Stimulated activated CD4-positive, alpha-beta T cell treated with anti-CD3 and anti-CD28 coated beads, TNF-alpha, amount 100 ng/mL, for 24 hours (primary cell): ENCODE data around the gene SERPINB7.
"Not testable (repeated sequence)": the region's sequence is repeated elsewhere in the genome, so short reads cannot be mapped to it uniquely, and the experiment has no call there.

Source experiments
- DNase-seq, 3 experiments: peaks; one replicate each; pipeline ENCODE4 v3.0.0-alpha.2; 2020; ENCODE audit warnings: low read depth in 3 of 3

SERPINB7 gene, protein sequence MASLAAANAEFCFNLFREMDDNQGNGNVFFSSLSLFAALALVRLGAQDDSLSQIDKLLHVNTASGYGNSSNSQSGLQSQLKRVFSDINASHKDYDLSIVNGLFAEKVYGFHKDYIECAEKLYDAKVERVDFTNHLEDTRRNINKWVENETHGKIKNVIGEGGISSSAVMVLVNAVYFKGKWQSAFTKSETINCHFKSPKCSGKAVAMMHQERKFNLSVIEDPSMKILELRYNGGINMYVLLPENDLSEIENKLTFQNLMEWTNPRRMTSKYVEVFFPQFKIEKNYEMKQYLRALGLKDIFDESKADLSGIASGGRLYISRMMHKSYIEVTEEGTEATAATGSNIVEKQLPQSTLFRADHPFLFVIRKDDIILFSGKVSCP

GRCh38 chr18:63775166-63775730 lies at the start of gene SERPINB7:
TSS of gene SERPINB7 (plus strand) at chr18:63775418. CDS start at chr18:63782373, 6,955 bp downstream.
- DNase-seq = no peak

DNA sequence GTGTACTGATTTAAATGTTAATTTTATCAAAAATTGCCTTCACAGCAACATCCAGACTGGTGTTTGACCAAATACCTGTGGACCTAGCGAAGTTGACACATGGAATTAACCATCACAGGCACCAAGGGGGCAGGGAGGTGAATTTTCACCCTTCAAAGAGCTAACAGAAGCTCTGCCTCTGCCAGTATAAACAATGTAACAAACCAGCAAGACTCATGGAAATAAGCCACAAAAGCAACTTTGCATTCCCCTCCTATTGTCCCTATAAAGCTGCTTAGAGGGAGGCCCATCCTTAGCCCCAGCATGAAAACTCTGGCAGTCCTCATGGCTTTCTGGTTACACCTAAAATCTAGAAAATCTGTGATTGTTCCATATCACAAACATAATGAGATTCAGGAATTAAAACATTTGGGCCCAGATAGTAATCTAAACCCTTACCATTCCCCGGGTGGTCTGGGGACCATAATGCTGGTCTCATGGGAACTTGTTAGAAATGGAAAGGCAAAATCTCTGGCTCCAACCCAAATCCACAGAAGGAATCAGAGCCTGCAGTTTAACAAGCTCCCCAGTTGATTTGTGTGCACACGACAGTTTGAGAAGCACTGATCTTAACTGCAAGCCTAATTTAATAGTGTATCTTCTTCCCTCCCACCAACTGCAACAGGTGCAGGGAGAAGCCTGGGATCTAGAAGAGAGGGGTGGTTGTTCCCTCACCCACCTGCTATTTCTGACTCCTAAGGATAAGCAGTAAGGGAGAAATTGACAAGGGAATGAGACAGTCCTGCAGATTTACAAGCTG lies 49.3 kb upstream of the SERPINB7 start:
- no peak for DNase-seq

DNA sequence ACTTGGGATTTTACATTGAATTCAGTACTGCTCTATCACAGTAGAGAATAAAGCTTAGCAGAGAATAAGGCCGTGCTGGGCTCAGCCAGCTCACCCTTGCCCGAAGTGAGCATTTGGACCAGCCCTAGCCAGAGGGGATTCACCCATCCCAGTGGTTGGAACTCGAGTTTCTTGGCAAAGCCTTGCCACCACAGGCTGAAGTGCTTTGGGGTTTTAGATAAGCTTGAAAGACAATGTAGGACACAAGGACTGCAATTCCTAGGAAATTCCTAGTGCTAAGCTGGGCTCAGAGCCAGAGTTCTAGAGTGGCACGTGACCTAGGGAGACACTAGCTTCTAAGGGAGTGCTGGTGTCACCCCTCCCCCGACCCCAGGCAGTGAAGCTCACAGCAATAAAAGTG lies 44.4 kb upstream of the SERPINB7 start:
- DNase-seq = no peak

- no peak for DNase-seq
These were observed 44.0 kb upstream of the SERPINB7 start for GRCh38 chr18:63731215-63731614.

DNA sequence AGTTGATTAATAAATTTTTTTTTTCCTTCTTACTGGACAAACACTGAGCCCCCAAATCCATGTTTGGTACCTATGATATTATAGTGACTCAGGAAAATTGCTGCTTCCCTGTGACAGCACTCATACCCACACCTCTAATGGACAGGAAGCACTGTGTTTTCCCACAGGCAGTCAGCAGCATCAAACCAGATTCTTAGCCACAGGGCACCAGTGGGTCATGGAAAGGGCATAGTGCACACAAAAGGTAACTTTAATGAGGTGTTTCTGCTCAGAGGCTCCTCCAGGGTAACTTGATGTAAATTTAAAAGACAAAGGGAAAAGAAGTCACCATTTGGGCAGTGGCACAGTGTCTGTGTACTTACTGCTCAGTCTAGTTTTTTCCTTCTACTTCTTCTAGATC lies 38.3 kb upstream of the SERPINB7 start:
- no peak for DNase-seq

- no peak for DNase-seq
These were observed 33.4 kb upstream of the SERPINB7 start for GRCh38 chr18:63741769-63742168.

DNA sequence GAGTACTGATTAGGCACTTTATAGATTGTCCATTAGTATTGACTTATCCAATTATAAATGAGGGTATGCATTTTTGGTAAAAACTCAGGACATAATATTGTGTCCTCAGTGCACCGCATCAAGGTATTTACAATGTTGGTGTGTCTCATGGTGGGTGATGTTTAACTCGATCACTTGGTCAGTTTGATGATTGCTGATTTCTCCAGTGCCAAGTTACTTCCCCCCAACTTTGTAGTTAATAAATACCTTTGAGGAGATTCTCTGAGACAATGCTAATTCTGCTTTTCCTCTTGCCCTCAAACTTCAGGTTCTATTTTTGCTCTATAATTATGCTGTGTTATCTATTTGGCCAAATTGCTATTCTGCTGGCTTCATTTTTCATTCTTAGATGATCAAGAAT lies 28.2 kb upstream of the SERPINB7 start:
- no peak for DNase-seq

DNA sequence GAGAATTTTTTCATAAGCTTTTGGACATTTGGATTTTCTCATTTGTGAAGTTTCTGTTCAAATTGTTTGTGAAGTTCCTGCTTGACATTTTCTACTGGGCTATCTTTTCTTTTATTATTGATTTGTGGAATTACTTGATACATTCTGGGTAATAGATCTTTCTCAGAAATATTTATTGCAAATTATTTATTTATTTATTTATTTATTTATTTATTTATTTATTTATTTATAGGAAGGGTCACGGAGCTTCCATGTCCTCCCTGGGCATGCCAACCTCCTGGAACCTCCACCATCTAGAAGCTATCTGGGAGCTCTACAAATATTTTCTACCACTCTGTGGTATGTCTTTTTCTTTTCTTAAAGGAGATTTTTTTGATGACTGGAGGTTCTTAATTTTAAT lies 25.7 kb upstream of the SERPINB7 start:
- DNase-seq = no peak

GRCh38 chr18:63752636-63753035 lies 22.6 kb upstream of the SERPINB7 start:
- DNase-seq = no peak

DNA sequence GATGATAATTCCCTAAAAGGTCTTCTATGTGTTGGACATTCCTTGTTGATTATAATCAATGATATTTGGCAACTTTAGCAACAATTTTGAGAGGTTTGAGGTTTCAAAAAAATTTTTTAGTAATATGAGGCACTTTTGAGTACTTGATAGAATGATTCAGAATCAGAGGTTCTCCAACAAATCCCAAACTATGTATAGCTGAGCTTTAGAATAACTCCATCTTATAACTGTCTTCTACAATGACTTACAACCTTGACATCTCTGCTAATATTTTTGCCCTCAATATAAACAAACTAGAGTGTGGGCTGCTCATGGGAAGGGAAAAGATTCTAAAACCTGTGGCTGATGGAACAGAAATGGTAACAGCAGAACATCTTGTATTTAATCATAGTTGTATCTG lies 21.5 kb upstream of the SERPINB7 start:
- no peak for DNase-seq

GRCh38 chr18:63757541-63757940 lies 17.7 kb upstream of the SERPINB7 start:
- DNase-seq = no peak

DNA sequence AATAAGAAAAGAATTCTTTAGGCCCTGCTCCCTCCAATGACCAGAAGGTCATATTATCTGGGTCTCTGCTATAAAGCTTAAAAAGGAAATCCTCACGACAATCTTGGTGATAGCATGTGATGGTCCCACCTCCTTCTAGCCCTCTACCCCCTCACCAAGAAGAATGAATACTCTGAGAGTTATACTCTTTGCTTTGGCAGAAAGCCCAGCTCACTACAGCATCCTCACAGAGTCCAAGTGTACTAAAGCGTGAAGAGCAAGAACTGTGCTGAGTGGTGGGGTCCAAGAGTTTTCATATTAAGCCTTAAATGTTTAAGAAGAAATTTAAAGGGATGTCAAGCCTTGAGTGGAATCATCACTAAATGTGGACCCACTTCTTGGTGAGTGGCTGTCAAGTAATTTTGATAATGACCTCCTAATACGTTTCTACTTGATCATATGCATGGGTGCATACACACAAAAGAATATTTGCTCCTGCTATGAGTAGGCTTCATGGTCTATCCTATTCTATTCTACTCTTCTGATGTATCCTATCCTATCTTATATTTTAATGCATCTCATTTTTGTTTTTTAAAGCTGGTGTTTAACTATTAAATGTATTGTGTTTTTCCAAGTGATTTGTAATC lies 16.5 kb upstream of the SERPINB7 start:
- DNase-seq = no peak

DNA sequence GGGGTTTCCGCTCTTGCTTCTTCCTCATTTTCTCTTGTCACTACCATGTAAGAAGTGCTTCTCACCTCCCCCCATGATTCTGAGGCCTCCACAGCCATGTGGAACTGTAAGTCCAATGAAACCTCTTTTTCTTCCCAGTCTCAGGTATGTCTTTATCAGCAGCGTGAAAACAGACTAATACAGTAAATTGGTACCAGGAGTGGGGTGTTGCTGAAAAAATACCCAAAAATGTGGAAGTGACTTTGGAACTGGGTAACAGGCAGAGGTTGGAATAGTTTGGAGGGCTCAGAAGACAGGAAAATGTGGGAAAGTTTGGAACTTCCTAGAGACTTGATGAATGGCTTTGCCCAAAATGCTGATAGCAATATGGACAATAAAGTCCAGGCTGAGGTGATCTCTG lies 15.4 kb upstream of the SERPINB7 start:
- not testable (repeated sequence) for DNase-seq

DNA sequence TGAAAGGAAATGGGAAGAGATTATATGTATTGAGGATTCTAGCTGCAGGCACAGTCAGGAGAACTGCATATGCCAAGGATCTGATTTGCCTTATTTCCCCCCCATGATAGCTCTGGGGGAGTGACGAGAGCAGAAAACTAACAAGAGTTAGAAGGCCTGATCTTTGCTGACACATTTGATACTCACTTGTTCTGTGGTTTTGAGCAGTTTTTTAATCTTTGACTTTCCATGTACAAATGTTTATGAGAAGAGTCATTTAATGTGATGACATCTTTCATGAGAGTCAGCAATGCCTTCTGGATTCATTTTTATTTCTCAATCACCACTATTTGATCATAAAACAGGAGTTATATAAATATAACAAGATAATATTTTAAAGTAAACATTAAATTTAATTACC lies 12.7 kb upstream of the SERPINB7 start:
- DNase-seq = no peak

DNA sequence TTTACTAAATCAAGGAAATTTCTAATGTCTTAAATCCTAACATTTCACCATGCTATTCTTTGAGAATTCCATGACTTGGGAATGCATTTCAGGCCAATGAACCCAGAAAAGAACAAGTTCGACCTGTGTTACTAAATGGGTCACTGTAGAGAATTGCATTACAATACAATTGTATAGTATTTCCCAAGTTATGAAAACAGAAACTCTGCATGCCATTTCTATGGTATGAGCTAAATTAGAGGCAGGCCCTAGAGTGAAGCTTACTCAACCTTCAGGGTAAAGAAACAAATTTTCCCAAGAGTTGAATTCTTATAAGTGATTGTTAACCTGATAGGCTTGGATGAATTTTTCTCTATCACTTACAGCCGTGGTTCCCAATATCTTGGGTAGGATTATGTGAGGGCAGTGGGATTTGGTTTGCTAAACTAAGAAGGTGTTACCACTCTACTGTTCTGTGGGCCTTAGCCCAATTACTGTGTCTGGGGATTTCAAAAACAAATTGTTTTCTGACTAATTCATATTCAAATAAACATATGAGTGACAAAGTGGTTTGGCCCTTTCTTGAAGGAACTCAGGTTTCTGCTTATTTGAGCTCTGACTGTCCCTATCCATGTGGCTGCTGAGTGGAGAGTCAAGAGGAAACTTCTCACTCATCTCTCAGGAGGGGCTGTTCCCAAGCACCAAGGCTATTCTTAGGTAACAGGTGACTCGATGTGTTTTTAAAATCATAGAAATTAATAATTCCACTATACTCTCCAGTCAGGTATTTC lies 11.2 kb upstream of the SERPINB7 start:
- no peak for DNase-seq

- no peak for DNase-seq
These were observed 9.4 kb upstream of the SERPINB7 start for GRCh38 chr18:63765837-63766236.

DNA sequence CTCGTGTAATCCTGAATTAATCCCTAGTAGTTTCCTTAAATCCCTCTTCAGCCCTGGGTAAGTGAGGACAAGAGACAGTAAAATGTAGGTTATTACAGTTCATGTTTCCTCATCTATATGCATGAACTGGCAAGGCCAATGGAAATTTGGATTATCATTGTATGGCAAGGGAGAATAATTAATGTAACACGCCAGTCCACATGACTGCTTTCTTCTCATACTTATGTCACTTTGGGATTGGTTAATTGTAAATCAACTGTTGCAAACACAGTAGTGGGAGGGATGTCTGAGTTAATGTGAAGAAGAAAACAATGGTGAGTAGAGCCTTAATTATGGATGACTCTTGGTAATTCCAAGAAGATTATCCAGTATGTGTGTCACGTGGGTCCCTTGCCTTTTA lies 1.7 kb upstream of the SERPINB7 start:
- no peak for DNase-seq

GRCh38 chr18:63774511-63774910 lies 707 bp upstream of the SERPINB7 start:
- no peak for DNase-seq

DNA sequence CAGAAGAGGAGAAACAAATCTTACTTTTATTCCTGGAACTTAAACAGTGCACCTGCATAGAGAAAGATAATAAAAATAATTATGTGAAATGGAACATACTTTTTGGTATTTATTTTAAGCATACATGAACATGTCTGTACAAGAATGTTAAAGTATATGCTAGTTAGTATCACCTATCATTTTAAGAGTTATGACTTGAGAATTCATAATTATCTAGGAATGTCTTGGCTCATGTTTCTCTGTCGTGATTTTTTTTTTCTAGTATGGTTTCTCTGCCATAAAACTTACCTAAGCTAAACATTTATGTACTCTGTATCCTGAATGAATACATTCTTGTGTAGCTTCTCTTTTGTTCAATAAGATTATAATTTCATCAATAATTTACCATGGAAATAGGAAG lies 4.2 kb downstream of the SERPINB7 start:
- no peak for DNase-seq

- DNase-seq = no peak
These were observed 8.2 kb downstream of the SERPINB7 start for GRCh38 chr18:63783394-63783793.

GRCh38 chr18:63784787-63785452 lies 9.7 kb downstream of the SERPINB7 start:
- DNase-seq = no peak
